ENCODE data around the gene DDAH1.

DDAH1 gene

GRCh38 chr1:85437139-85437538 lies 27.8 kb downstream of the DDAH1 start:
- no peak for DNase-seq

- no peak for DNase-seq
Observed at GRCh38 chr1:85433096-85433495, 31.9 kb downstream of the DDAH1 start.

DNA sequence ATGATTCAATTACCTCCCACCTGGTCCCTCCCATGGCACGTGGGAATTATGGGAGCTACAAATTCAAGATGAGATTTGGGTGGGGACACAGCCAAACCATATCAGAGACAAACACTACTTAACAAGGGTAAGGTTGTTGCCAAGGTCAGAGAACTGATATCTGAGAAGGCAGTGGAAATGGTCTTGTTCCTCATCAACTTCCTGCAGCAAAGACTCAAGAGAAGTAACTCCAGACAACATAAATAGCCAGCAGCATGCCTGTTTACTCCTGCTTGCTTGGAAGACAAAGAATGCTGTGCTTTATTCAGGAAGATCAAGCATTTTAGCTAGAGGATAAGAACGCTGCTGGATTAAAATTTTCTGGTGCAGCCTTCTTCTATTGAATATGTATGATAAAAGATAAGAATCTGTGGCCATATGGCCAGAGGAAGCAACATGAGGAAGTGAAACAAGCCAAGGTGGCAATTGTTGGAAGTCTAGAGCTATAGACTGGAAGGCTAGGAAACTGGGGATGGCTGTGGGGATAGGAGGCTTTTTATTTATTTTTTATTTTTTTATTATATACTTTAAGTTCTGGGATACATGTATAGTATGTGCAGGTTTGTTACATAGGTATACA lies 36.4 kb downstream of the DDAH1 start:
- DNase-seq: no peak

DNA sequence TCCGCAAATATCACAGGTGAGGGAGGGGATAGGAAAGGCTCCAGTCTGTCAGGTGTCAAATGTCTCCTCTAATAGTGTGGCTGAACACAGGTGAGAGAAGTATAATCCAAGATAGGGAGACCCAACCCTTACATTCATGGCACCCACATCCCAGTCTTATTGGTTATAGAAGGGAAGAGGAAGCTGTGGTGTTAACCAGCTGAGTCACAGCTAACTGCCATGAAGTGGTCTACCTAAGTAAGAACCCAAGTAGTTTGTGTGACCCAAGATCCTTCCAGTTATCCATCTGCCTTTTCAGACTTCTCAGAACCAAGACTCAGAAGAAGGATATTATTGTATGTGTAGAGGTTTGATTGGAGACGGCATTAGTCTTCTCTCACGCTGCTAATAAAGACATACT lies 37.1 kb downstream of the DDAH1 start:
- DNase-seq: no peak

DNA sequence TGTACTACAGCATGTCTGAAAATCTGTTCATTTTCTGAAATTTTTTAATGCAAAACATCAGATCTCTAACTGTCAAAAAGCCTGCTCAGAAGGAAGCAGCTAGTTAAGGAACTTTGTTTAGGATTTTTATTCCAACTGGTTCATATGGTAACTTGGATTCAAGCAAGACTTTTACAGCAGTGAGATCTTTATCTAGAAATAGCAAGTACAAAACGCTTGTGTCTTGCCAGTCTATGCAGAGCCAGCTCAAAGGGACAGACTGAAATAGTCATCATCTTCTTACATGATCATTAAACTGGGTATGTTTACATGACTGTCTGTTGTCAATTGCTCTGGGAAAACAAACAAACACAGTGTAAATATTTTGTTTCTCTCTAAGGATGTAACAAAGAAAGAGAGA lies 37.6 kb downstream of the DDAH1 start:
- DNase-seq: no peak

GRCh38 chr1:85421179-85421578 lies 43.8 kb downstream of the DDAH1 start:
- DNase-seq: no peak

DNA sequence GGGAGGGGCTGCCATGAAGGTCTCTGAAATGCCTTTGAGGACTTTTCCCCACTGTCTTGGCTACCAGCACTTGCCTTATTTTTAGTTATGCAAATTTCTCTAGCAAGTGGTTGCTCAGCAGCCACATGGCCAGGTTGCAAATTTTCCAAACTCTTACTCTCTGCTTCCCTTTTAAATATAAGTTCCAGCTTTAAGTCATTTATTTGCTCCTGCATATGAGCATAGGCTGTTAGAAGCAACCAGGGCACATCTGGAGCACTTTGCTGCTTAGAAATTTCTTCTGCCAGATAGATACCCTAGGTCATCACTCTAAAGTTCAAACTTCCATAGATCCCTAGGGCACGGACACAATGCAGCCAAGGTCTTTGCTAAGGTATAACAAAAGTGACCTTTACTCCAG lies 44.8 kb downstream of the DDAH1 start:
- DNase-seq: no peak

GRCh38 chr1:85417876-85418275 lies 47.1 kb downstream of the DDAH1 start:
- peak; percentile 2 for DNase-seq

DNA sequence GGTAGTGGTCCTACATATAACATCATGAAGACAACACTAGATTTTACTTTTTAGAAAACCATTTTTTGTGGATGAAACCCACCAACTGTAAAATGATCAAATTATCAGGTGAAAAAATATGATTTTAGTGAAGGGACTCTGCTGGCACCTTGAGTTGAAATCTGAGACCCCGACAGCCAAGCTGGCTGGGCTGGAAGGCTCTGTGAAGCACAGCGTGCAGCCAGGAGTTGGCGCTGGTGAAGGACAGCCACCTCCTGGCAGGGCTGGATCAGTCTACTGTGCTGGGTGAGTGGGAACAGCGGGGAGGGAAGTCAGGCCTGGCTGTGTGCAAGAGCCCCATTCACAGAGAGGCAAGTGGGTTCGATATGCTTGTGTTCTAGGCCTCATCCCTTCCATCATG lies 47.9 kb downstream of the DDAH1 start:
- no peak for DNase-seq

GRCh38 chr1:85413169-85413568 lies 51.8 kb downstream of the DDAH1 start:
- DNase-seq: no peak

DNA sequence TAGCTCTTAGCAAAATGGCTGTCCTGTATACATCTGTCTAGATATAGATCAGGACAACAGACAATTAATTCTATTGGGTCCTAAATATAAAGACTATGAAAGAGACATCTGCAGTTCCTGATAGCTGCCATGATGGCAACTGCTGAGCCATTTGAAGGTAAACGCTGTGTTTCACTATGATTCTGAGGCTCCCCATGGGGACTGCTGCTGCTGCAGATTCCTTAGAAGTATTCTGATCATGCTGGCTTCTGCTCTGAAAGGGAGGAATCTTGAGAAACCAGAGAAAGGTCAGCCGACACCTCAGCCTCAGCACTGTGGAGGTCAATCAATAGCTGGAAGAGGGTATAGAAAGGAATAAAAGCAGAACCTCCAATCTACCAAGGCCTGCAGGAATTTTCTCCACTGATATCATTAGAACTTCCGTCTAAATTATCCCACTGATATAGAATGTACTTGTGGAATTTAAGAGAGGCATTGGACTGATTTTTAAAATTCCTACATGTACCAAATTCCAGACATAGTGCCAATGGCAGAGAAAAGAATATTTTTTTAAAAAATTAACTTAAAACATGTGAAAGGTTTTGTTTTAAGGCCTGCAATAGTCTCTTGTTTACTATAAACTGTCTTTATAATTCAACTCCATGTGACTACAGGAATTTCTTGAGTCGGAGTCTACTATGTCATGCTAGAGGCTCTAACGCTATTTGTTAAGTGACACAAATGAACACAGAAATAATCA lies 53.2 kb downstream of the DDAH1 start:
- DNase-seq: no peak

GRCh38 chr1:85409516-85409915 lies 55.4 kb downstream of the DDAH1 start:
- DNase-seq: no peak

DNA sequence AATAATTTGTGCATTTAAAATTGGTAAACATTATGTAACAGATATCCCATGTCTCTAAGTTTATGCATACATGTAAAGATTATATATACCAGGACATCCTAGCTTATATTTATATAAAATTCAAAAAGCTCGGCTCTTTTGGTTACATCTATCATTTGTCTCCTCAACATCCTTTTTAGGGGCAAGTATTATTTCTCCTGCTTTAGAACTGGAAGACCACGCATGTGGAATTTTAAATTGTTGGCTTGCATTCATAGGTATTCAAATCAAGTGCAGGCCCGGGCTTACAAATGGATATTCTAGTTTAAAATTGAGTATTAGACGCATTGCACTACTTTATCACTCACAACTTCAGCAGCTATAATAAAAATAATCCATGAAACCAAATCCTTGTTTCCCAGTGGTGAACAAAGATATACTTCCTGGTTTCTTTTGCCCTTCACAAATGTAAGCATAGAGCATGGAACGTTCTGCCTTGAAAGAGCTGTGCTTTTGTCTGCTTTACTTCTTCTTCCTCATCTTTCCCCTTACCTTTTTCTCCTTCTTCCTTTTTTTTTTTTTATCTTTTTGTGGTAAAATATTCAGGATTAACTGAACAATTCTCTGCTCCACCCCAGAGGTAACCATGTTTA lies 57.1 kb downstream of the DDAH1 start:
- no peak for DNase-seq

DNA sequence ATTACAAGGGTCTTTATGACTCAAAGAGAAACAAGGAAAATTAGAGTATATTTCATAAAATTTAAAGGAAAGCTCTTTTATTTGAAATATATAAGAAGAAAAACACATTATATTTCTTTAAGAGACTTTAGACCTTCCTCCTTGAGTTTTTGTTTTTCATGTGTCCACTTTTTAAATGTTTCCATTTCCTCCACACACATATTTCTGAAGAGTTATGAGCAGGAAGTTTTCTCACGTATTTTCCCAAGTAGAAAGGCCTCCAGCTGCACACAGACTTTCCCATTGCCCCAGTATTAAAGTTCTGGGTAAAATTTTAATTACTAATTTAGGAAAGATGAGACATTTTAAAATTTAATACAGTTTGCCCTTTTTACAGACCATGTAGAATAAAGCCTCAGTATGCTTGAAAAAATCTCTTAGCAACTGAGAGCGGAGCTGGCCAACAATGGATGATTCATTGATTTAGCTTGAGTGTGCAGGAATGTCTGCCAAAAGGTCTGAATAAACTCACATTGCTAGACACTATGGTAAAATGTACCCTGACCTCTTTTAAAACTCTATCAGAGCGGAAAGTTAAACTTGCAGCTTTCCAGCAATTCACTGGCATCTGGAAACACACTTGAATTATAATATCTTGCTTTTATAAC lies 57.9 kb downstream of the DDAH1 start:
- DNase-seq: no peak

GRCh38 chr1:85406081-85406480 lies 58.9 kb downstream of the DDAH1 start:
- DNase-seq: no peak

DNA sequence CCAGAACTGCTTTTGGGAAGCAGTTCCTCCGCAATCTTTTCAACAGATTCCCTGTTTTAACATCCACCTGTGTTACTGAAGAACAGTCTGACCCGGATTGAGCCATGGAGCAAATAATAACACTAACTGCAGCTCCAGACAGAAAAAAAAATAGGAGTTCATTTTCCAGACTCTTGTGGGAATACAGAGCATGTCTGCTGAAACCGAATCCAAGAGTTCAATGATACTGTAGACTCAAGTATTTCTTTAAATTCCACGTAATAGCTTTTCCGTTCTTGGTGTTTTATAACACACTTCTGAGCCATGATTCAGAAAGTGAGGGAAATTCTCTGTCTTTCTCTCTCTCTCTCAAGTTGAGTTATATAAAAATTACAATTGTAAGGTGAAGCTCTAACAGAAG lies 60.6 kb downstream of the DDAH1 start:
- no peak for DNase-seq

DNA sequence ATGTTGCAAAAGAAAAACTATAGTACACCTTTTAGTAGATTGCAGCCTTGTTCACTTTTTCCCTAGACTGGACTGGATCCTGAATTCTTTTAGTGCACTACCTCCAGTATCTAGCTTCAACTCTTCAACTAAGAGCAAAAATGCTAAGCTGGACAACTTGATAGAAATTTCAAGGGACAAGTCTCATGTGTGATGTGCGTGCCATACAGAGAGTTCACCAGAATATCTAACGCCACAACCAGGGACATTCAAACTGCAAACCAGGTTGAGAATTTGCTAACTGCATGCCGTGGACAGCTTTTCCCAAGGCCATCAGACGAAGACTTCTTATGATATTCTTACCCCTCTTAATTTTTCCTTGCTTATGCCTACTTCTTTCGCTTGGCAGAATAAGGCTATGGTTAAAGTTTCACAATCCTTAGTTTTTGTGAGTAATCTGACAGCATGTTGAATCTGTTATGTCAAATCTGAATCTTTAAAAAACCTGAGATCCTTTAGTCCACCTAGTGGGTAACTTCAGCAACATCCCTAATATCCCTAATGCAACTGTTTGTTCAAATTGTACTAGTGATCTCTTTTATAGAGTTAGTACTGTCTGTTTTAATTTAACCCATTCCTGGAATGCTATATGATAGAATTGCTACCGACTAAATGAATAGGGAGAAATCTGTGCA lies 66.4 kb downstream of the DDAH1 start:
- no peak for DNase-seq

- no peak for DNase-seq
Observed at GRCh38 chr1:85397490-85398032, 67.4 kb downstream of the DDAH1 start.

DNA sequence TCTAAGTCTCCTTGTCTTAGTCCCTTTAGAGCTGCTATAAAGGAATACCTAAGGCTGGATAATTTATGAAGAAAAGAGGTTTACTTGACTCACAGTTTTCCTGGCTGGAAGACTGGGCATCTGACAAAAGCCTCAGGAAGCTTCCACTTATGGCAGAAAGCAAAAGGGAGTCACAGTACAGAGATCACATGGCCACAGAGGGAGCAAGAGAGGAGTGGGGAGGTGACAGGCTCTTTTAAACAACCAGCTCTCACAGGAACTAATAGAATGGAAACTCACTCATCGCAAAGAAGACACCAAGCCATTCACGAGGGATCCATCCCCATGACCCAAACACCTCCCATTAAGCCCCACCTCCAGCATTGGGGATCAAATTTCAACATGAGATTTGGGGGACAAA lies 68.8 kb downstream of the DDAH1 start:
- no peak for DNase-seq

- DNase-seq: no peak
Observed at GRCh38 chr1:85394130-85394529, 70.8 kb downstream of the DDAH1 start.

- DNase-seq: no peak
Observed at GRCh38 chr1:85393490-85393889, 71.5 kb downstream of the DDAH1 start.

GRCh38 chr1:85388416-85388815 lies 76.5 kb downstream of the DDAH1 start:
- no peak for DNase-seq

- DNase-seq: no peak
Observed at GRCh38 chr1:85387781-85388180, 77.2 kb downstream of the DDAH1 start.
